Osteoblast (primary cell): ENCODE measurements around the gene APOBEC3G. TPM values are rescaled to one million over a fixed set of nuclear protein-coding genes. Genes with fewer than 3 reads are reported as not detected.
A peak's percentile ranks its signal among the peaks of the same experiment; 100 is the strongest.
"Not testable (repeated sequence)": the region's sequence is repeated elsewhere in the genome, so short reads cannot be mapped to it uniquely, and the experiment has no call there.

ENCODE experiments used
- DNase-seq: peaks from one replicate; pipeline ENCODE4 v3.0.0; 2011; ENCODE audit warnings: low spot score, mixed read lengths; ENCODE audit not compliant: insufficient read length; ENCODE audit errors: missing footprints
- H2AFZ ChIP-seq: 2 replicates; pipeline ENCODE4 v1.6.0; 2011; ENCODE audit warnings: mild to moderate bottlenecking, low read length
- H3K27ac ChIP-seq: 2 replicates; pipeline ENCODE4 v1.5.1; 2011; ENCODE audit warnings: mild to moderate bottlenecking, low read depth, low read length, moderate library complexity
- H3K27me3 ChIP-seq: 2 replicates; pipeline ENCODE4 v1.6.0; 2012; ENCODE audit warnings: mild to moderate bottlenecking, control low read depth, inconsistent platforms, low read length, moderate library complexity; ENCODE audit not compliant: insufficient read depth
- H3K36me3 ChIP-seq: 2 replicates; pipeline ENCODE4 v1.5.1; 2011; ENCODE audit warnings: mild to moderate bottlenecking, low read length, control low read depth, moderate library complexity; ENCODE audit not compliant: insufficient read depth
- H3K4me1 ChIP-seq: 2 replicates; pipeline ENCODE4 v1.5.1; 2011; ENCODE audit warnings: mild to moderate bottlenecking, low read length, control low read depth, moderate library complexity; ENCODE audit not compliant: insufficient read depth
- H3K4me2 ChIP-seq: 2 replicates; pipeline ENCODE4 v1.6.0; 2011; ENCODE audit warnings: mild to moderate bottlenecking, low read length; ENCODE audit not compliant: insufficient read depth
- H3K4me3 ChIP-seq: fragments of 200-600 bp; sonication (generic); 3 replicates; pipeline ENCODE4 v1.5.1; 2012; ENCODE audit warnings: mild to moderate bottlenecking, low read length, inconsistent platforms; ENCODE audit not compliant: insufficient read depth
- H3K79me2 ChIP-seq: 2 replicates; pipeline ENCODE4 v1.6.0; 2012; ENCODE audit warnings: mild to moderate bottlenecking, low read length, control low read depth, inconsistent platforms; ENCODE audit not compliant: insufficient read depth
- H3K9me3 ChIP-seq: 2 replicates; pipeline ENCODE4 v1.5.1; 2011; ENCODE audit warnings: low read depth, low read length, control low read depth
- H4K20me1 ChIP-seq: 2 replicates; pipeline ENCODE4 v1.6.0; 2012; ENCODE audit warnings: mild to moderate bottlenecking, low read length, control low read depth; ENCODE audit not compliant: insufficient read depth
- CTCF ChIP-seq: IDR thresholded peaks from 2 replicates; pipeline ENCODE4 v1.5.1; 2011; ENCODE audit warnings: mild to moderate bottlenecking, low read depth, low read length, moderate library complexity; ENCODE audit errors: extremely low read depth
- total RNA-seq: library from RNA; depleted of rRNA; stranded (reverse); fragments of >200 nt; gene quantifications from 2 replicates; pipeline ENCODE4 v1.2.3, GENCODE V29; 2012

APOBEC3G gene
- total RNA-seq, result 15.6 and 18.1 TPM in 2 replicates

- not testable (repeated sequence) for H3K36me3 ChIP-seq, H3K27me3 ChIP-seq, H4K20me1 ChIP-seq, H3K4me1 ChIP-seq, H3K79me2 ChIP-seq, H3K9me3 ChIP-seq, H3K27ac ChIP-seq
- DNase-seq, result peak; percentile 66
- peak within 1 kb of the TSS; percentile 80 for H2AFZ ChIP-seq
- peak within 1 kb of the TSS; percentile 84 for H3K4me2 ChIP-seq
- peak within 1 kb of the TSS; percentile 75 for H3K4me3 ChIP-seq
These were observed at the start of gene APOBEC3G for GRCh38 chr22:39077026-39077840. Gene APOBEC3G (plus strand): TSS chr22:39077275. CDS start chr22:39077362, 87 bp downstream.

GRCh38 chr22:39027717-39028116, 49.4 kb upstream of the APOBEC3G start:
- H3K4me3 ChIP-seq, result no peak overlapping the region
- no peak overlapping the region for H3K4me2 ChIP-seq
- H3K36me3 ChIP-seq, result no peaks in the 10 kb centered on the region
- no peaks in the 10 kb centered on the region for H3K4me1 ChIP-seq
- no peaks in the 10 kb centered on the region for H3K9me3 ChIP-seq
- H2AFZ ChIP-seq, result no peak overlapping the region
- no peak overlapping the region for H3K27ac ChIP-seq
- no peak for TF ChIP-seq CTCF
- no peak for DNase-seq
- H4K20me1 ChIP-seq, result no peaks in the 10 kb centered on the region
- no peaks in the 10 kb centered on the region for H3K79me2 ChIP-seq
- H3K27me3 ChIP-seq, result no peaks in the 10 kb centered on the region

- Histone ChIP-seq H3K27me3 (no peaks in the 10 kb centered on the region), H3K4me3 (no peak overlapping the region), H3K36me3 (no peaks in the 10 kb centered on the region), H2AFZ (no peak overlapping the region), H3K79me2 (no peaks in the 10 kb centered on the region), H3K4me1 (no peaks in the 10 kb centered on the region), H3K4me2 (no peak overlapping the region), H3K9me3 (no peaks in the 10 kb centered on the region), H4K20me1 (no peaks in the 10 kb centered on the region), H3K27ac (no peak overlapping the region)
- no peak for DNase-seq
- no peak for TF ChIP-seq CTCF
These were observed 48.8 kb upstream of the APOBEC3G start for GRCh38 chr22:39028281-39028680.

- Histone ChIP-seq H3K9me3 (no peaks in the 10 kb centered on the region), H4K20me1 (no peaks in the 10 kb centered on the region), H3K27ac (no peak overlapping the region), H3K36me3 (no peaks in the 10 kb centered on the region), H3K4me3 (no peak overlapping the region), H3K79me2 (no peaks in the 10 kb centered on the region), H2AFZ (no peak overlapping the region), H3K4me1 (no peaks in the 10 kb centered on the region), H3K27me3 (no peaks in the 10 kb centered on the region), H3K4me2 (no peak overlapping the region)
- TF ChIP-seq CTCF, result no peak
- DNase-seq, result no peak
These were observed 47.8 kb upstream of the APOBEC3G start for GRCh38 chr22:39029227-39029626.
